Activated naive CD4-positive, alpha-beta T cell treated with anti-CD3 and anti-CD28 coated beads for 36 hours (primary cell): Measurements from ENCODE around the gene KRTAP10-2. TPM values are rescaled to one million over a fixed set of nuclear protein-coding genes. Genes with fewer than 3 reads are reported as not detected.

ENCODE experiments used
- CTCF ChIA-PET: fragments of 350-600 bp; sonication (Branson Sonifier 250); formaldehyde crosslinking; loops from one replicate; lab custom pipeline; 2021; ENCODE audit warnings: antibody characterized with exemption; lab: Charles Lee
- DNase-seq: peaks from one replicate; pipeline ENCODE4 v3.0.0-alpha.2; 2020
- H3K27ac Mint-ChIP-seq: one replicate; pipeline ENCODE4 v1.8.0; 2021; ENCODE audit warnings: mild to moderate bottlenecking, mixed read lengths
- H3K27me3 Mint-ChIP-seq: one replicate; pipeline ENCODE4 v1.8.0; 2021; ENCODE audit warnings: low read depth, mixed read lengths
- H3K36me3 Mint-ChIP-seq: one replicate; pipeline ENCODE4 v1.8.0; 2021; ENCODE audit warnings: low read depth, mixed read lengths
- H3K4me1 Mint-ChIP-seq: one replicate; pipeline ENCODE4 v1.8.0; 2021; ENCODE audit warnings: low read depth, mixed read lengths
- H3K4me3 Mint-ChIP-seq: one replicate; pipeline ENCODE4 v1.8.0; 2021; ENCODE audit warnings: mild to moderate bottlenecking, moderate library complexity, mixed read lengths
- H3K9me3 Mint-ChIP-seq: one replicate; pipeline ENCODE4 v1.8.0; 2021; ENCODE audit warnings: mixed read lengths
- intact Hi-C: fragments of 100-400 bp; cut with micrococcal nuclease; formaldehyde crosslinking; loops from one replicate; pipeline ENCODE4 v1.15.1; 2023
- total RNA-seq, 2 experiments: library from RNA; stranded (reverse); gene quantifications; one replicate each; pipeline ENCODE4 v1.2.3, GENCODE V29; 2021

KRTAP10-2 gene
- total RNA-seq, 2 experiments from 2014 or later = not detected

GRCh38 chr21:44521928-44522752, 29.2 kb downstream of the KRTAP10-2 start:
- no peaks in the 10 kb centered on the region for H3K4me1 Mint-ChIP-seq
- CTCF ChIA-PET = no interaction called here
- H3K4me3 Mint-ChIP-seq = no peak overlapping the region
- no peak overlapping the region for H3K27ac Mint-ChIP-seq
- no peaks in the 10 kb centered on the region for H3K27me3 Mint-ChIP-seq
- no peaks in the 10 kb centered on the region for H3K36me3 Mint-ChIP-seq
- intact Hi-C loops = no loop called here
- no peak for DNase-seq
- H3K9me3 Mint-ChIP-seq = no peaks in the 10 kb centered on the region

DNA sequence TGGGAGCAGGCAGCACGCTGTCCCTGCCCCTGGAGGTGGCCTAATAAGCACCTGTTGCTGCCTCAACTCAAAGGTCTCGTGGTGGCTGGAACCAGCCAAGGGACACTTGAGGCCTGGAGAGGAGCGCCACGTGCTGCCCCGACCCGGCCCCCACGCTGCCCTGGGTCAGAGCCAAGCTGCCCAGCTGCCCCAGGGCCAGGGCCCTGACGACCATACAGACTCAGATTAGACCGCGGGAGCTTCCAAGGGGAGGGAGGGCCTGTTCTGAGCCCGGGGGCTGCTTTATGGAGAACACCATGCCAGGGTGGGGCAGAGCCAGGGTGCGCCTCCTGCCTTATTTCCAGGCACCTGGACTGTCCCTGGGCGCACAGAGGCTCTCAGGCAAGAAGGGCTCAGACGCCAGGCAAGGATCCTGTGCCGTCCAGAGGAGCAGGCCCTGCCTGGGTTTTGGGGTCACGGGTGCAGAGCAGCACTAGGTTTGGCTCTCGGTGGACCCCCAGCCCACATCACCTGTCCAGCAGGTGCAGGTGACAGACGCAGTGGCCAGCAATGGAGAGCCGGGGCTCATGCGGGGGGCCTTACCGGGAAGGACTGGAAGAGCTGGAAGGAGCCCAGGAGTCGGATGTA, 29.9 kb downstream of the KRTAP10-2 start:
- no peak for DNase-seq
- Mint-ChIP-seq H3K27me3 (no peaks in the 10 kb centered on the region), H3K9me3 (no peaks in the 10 kb centered on the region), H3K27ac (no peak overlapping the region), H3K4me1 (no peaks in the 10 kb centered on the region), H3K36me3 (no peaks in the 10 kb centered on the region), H3K4me3 (no peak overlapping the region)
- CTCF ChIA-PET = no interaction called here
- intact Hi-C loops = no loop called here

- H3K9me3 Mint-ChIP-seq = no peaks in the 10 kb centered on the region
- H3K36me3 Mint-ChIP-seq = no peaks in the 10 kb centered on the region
- intact Hi-C loops = no loop called here
- H3K4me1 Mint-ChIP-seq = no peaks in the 10 kb centered on the region
- no peak overlapping the region for H3K27ac Mint-ChIP-seq
- no peak for DNase-seq
- CTCF ChIA-PET = no interaction called here
- no peak overlapping the region for H3K4me3 Mint-ChIP-seq
- H3K27me3 Mint-ChIP-seq = no peaks in the 10 kb centered on the region
Observed at GRCh38 chr21:44520326-44521300, 30.7 kb downstream of the KRTAP10-2 start.

GRCh38 chr21:44519346-44520325, 31.7 kb downstream of the KRTAP10-2 start:
- Mint-ChIP-seq H3K4me3 (no peak overlapping the region), H3K36me3 (no peaks in the 10 kb centered on the region), H3K27me3 (no peaks in the 10 kb centered on the region), H3K9me3 (no peaks in the 10 kb centered on the region), H3K4me1 (no peaks in the 10 kb centered on the region), H3K27ac (no peak overlapping the region)
- DNase-seq = no peak
- intact Hi-C loops = no loop called here
- CTCF ChIA-PET = interaction anchor here (0.6 to 1.3 kb wide), 2 partner anchors 9 to 274 kb away, joined by 3 read pairs; no protein-coding TSS in a partner anchor

- no peak overlapping the region for H3K4me3 Mint-ChIP-seq
- CTCF ChIA-PET = interaction anchor here (1.1 to 1.3 kb wide), 2 partner anchors 8 to 275 kb away, joined by 3 read pairs; no protein-coding TSS in a partner anchor
- no peaks in the 10 kb centered on the region for H3K27me3 Mint-ChIP-seq
- intact Hi-C loops = no loop called here
- H3K36me3 Mint-ChIP-seq = no peaks in the 10 kb centered on the region
- no peaks in the 10 kb centered on the region for H3K4me1 Mint-ChIP-seq
- H3K27ac Mint-ChIP-seq = no peak overlapping the region
- DNase-seq = no peak
- H3K9me3 Mint-ChIP-seq = no peaks in the 10 kb centered on the region
Observed at GRCh38 chr21:44518686-44519085, 32.6 kb downstream of the KRTAP10-2 start.

DNA sequence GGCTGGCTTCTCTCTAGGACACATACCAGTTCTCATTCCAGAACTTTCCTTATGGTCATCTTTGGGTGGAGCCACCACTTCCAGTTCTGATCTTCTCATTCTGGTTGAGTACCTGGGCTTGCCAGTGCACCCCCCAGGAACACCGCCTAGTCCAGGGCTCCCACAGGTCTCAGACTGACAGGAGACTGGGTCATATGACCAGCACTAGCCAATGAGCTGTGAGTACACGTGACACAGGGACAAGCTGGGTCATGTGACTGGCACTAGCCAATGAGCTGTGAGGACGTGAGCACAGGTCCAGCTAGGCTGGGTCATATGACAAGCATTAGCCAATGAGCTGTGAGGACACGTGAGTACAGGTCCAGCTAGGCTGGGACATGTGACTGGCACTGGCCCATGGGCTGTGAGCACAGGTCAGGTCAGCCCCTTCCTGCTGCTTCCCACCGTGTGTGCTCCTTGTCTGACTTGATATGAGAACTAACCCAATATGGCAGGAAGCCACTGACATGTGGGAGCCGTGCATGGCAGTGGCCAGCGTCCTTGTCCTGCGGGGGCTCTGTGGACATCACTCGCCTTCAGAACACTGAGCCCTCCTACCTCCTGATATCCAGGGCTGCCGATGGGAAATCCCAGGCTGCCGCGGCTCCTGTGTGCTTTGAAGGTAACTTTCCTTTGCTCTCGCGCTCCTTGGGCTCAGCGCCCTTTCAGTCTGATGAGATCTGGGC, 34.0 kb downstream of the KRTAP10-2 start:
- H3K27me3 Mint-ChIP-seq = no peaks in the 10 kb centered on the region
- peak; percentile 15 for DNase-seq
- intact Hi-C loops = no loop called here
- H3K27ac Mint-ChIP-seq = no peak overlapping the region
- H3K4me1 Mint-ChIP-seq = no peaks in the 10 kb centered on the region
- CTCF ChIA-PET = interaction anchor here (1.1 kb wide), 1 partner anchor 276 kb away, joined by 3 read pairs; no protein-coding TSS in a partner anchor
- H3K4me3 Mint-ChIP-seq = no peak overlapping the region
- H3K36me3 Mint-ChIP-seq = no peaks in the 10 kb centered on the region
- H3K9me3 Mint-ChIP-seq = no peaks in the 10 kb centered on the region

DNA sequence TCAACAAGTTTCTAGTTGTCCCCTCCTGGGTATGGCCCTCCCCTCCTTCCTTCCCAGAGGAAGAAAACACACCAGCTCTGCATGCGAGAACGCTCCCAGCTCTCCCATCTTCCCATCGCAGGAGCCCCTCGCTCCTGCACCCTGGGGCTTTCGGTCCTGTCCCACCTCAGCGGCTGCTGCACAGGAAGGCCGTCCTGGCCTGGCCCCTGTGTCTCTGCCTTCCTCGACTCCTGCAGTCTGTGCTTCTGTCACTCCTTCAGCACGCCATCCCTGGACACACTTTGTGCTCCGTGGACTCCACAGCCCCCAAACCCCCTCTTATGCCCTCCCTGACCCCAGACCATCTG, 34.5 kb downstream of the KRTAP10-2 start:
- Mint-ChIP-seq H3K36me3 (no peaks in the 10 kb centered on the region), H3K27me3 (no peaks in the 10 kb centered on the region), H3K4me1 (no peaks in the 10 kb centered on the region), H3K9me3 (no peaks in the 10 kb centered on the region), H3K27ac (no peak overlapping the region), H3K4me3 (no peak overlapping the region)
- CTCF ChIA-PET = no interaction called here
- intact Hi-C loops = no loop called here
- DNase-seq = no peak

DNA sequence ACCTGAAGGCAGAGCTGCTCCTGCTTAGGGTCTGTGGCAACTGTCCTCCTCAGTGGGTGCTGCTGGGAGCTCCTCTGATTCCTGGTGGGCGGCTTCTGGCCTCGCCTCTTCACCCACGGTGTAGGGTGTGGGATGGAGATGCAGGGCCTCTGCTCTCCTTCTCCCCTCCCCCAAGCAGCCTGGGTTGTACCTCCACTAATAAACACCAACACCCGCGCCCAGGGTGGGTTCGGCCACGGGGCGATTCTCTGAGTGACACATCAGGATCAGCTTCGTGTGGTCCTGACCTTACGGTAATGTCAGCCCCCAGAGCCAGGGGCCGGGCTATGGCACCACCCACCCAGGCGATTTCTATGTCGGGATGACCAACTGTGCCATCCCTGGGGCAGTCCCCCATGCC, 35.0 kb downstream of the KRTAP10-2 start:
- no peak for DNase-seq
- intact Hi-C loops = no loop called here
- no peak overlapping the region for H3K4me3 Mint-ChIP-seq
- H3K9me3 Mint-ChIP-seq = no peaks in the 10 kb centered on the region
- CTCF ChIA-PET = no interaction called here
- H3K27ac Mint-ChIP-seq = no peak overlapping the region
- no peaks in the 10 kb centered on the region for H3K4me1 Mint-ChIP-seq
- no peaks in the 10 kb centered on the region for H3K36me3 Mint-ChIP-seq
- no peaks in the 10 kb centered on the region for H3K27me3 Mint-ChIP-seq

GRCh38 chr21:44515359-44516165, 35.7 kb downstream of the KRTAP10-2 start:
- no peak for DNase-seq
- intact Hi-C loops = no loop called here
- Mint-ChIP-seq H3K36me3 (no peaks in the 10 kb centered on the region), H3K27me3 (no peaks in the 10 kb centered on the region), H3K9me3 (no peaks in the 10 kb centered on the region), H3K4me3 (no peak overlapping the region), H3K4me1 (peaks cover 3% of the 10 kb centered on the region), H3K27ac (no peak overlapping the region)
- CTCF ChIA-PET = no interaction called here

DNA sequence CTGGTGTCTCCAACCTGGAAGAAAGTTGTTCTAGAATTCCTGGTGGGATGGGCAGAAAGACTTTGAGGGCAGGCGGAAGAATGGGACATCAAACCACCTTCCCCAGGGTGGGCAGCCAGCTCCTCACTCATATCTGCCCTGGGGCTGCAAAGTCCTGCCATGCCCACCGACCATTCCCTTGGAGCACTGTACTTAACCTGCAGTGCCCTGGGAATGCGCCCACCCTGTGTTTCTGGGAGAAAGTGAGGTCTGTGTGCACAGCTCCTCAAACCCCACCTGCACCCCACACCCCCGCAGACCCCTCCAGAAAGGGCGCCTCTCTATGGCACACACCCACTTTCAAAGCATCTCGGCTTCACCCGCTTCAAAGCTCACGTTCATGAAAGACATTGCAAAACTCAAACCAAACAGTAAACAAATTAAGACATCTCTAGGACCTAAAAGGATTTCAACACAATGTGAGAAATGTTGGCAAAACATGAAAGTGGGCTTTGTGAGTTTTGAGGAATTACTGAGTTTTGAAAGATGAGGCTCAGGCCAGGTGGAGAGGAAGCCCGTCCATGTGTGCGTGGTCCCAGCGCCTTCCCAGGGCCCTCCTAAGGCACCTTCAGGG, 36.5 kb downstream of the KRTAP10-2 start:
- Mint-ChIP-seq H3K36me3 (no peaks in the 10 kb centered on the region), H3K9me3 (no peaks in the 10 kb centered on the region), H3K27me3 (no peaks in the 10 kb centered on the region), H3K4me3 (no peak overlapping the region), H3K27ac (no peak overlapping the region), H3K4me1 (peaks cover 5% of the 10 kb centered on the region)
- intact Hi-C loops = loop anchor here (5.0 kb wide), 2 partner anchors 362 to 417 kb away; no protein-coding TSS in a partner anchor
- CTCF ChIA-PET = interaction anchor here (1.4 to 2.2 kb wide), 2 partner anchors 228 to 279 kb away, joined by 6 to 8 read pairs; no protein-coding TSS in a partner anchor
- no peak for DNase-seq
